Measurements from ENCODE around the gene RNASE4. TPM values are rescaled to one million over a fixed set of nuclear protein-coding genes. Genes with fewer than 3 reads are reported as not detected.

The RNASE4 gene
- total RNA-seq, 1 donor from 2014 or later, result 5.6 TPM

DNA sequence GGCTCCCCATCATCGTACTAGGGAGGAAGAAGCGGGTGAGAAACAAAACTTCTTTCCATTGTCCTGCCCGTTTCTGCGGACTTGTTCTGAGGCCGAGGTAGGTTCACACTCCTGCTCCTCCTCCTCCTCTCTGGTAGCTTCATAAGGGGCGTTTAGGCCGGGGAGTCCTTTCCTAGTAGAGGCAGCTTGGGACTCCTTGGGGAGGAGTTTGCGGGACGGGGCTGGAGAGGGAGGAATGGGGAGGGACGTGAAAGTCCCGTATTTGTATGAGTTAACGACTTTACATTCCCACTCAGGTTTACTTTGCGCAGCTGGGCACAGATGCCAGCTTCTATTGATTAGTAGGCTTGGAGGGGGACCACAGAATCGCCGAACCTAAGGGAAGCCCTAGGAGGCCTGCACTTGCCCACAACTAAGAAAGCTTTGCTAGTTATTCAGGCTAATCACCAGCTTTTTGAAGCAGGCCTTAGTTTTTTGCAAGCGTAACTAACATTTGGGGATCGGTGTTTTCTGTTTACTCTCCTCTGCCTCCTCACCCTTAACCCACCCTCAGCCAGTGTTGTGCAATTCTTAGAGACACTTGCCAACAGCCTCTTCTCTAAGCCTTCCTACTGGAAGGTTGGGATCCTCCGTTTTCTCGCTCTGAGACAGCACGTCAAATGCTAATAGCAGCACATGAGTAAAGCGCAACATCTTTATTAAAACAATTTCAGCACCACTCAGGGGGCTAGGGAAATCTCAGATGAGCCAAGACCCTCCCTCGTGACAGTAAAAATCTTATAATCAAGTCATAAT lies 499 bp downstream of the RNASE4 start:
- Histone ChIP-seq H3K27me3 (ENCODE audit: control insufficient read depth, insufficient read depth, low read length) (no peaks in the 10 kb centered on the region), H3K4me3 (ENCODE audit: low read depth, low read length) (peak overlapping the region; percentile 42), H3K36me3 (ENCODE audit: control insufficient read depth, insufficient read depth, low read length) (no peaks in the 10 kb centered on the region)
- TF ChIP-seq, protein P1, sequence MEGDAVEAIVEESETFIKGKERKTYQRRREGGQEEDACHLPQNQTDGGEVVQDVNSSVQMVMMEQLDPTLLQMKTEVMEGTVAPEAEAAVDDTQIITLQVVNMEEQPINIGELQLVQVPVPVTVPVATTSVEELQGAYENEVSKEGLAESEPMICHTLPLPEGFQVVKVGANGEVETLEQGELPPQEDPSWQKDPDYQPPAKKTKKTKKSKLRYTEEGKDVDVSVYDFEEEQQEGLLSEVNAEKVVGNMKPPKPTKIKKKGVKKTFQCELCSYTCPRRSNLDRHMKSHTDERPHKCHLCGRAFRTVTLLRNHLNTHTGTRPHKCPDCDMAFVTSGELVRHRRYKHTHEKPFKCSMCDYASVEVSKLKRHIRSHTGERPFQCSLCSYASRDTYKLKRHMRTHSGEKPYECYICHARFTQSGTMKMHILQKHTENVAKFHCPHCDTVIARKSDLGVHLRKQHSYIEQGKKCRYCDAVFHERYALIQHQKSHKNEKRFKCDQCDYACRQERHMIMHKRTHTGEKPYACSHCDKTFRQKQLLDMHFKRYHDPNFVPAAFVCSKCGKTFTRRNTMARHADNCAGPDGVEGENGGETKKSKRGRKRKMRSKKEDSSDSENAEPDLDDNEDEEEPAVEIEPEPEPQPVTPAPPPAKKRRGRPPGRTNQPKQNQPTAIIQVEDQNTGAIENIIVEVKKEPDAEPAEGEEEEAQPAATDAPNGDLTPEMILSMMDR (IDR thresholded peaks at IDR 0.05; ENCODE audit: insufficient read depth, low read length, poor library complexity, severe bottlenecking), result no peak
- no peak for DNase-seq (ENCODE audit: low read depth)

DNA sequence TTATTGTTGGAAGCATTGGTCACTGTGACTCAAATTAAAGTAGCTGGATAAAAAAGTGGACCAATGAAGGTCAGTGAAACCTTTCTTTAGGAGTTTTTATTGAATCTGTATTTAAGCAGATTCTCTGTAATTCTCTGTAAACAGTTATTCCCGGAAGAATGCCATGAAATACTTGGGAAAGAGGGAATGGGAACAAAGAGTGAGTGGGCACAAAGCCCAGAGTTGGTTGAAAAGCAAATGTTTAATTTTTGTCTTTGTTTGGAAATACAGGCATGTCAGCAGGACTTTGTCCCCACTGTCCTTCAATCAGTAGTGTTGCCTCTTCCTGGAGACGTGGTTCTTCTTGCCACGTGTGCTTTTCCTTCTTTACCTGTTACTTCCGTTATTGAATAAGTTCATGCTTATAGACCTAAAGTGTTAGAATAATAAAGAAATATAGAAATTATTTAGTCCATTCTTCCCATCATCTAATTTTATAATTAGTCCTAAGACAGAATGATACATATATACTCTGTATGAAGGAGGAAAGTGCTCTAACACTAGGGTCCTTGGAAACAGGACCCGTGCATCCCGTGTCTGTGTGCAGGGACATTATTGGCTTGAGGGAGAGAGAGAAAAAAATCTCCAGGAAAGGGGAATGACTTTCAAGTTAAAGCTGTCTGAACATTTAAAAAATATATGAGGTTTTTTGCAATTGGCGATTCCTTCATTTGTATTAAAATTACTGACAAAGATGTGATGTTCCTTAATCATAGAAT lies 2.2 kb downstream of the RNASE4 start:
- no peaks in the 10 kb centered on the region for H3K27me3 ChIP-seq (ENCODE audit: control insufficient read depth, insufficient read depth, low read length)
- H3K4me3 ChIP-seq (ENCODE audit: low read depth, low read length), result no peak overlapping the region
- DNase-seq (ENCODE audit: low read depth), result no peak
- no peaks in the 10 kb centered on the region for H3K36me3 ChIP-seq (ENCODE audit: control insufficient read depth, insufficient read depth, low read length)
- TF ChIP-seq, protein P1 (IDR thresholded peaks at IDR 0.05; ENCODE audit: insufficient read depth, low read length, poor library complexity, severe bottlenecking), result no peak

DNA sequence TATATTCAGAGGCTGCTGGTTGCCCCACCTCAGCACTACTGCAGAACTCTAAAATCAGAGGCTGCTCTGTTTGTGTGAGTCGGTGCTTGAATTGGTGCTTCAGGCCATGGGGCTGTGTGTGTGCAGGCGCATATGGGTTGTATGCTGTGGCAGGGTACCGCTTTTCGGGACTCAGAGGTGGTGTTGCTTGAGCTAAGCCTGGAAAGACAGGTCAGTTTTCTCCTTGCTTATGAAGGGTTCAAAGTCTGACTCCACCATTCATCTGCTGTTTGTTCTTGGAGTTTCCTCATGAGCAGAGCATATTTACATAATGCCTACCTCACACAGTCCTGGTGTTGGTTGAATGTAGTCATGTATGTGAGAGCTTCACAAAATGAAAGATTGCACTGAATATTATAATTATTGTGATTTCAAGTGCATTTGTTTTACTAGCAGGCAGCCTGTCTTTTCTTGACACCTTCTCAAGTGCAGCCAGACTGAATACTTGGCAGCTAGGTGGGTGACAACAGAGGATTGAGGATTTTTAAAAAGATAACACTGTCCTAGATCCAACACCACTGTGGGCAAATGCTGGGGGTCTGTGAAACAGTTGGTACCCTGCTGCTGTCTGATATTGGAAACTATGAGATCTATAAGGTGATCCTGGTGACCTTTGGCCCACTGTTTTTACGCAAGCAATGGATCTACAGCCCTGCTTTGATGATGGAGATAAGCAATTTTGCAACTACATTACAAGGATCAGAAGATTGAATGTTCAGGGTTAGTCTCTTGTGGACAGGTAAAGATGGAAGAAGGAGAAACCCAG lies 3.2 kb downstream of the RNASE4 start:
- Histone ChIP-seq H3K4me3 (ENCODE audit: low read depth, low read length) (no peak overlapping the region), H3K27me3 (ENCODE audit: control insufficient read depth, insufficient read depth, low read length) (no peaks in the 10 kb centered on the region), H3K36me3 (ENCODE audit: control insufficient read depth, insufficient read depth, low read length) (no peaks in the 10 kb centered on the region)
- TF ChIP-seq, protein P1 (IDR thresholded peaks at IDR 0.05; ENCODE audit: insufficient read depth, low read length, poor library complexity, severe bottlenecking), result no peak
- DNase-seq (ENCODE audit: low read depth), result no peak

DNA sequence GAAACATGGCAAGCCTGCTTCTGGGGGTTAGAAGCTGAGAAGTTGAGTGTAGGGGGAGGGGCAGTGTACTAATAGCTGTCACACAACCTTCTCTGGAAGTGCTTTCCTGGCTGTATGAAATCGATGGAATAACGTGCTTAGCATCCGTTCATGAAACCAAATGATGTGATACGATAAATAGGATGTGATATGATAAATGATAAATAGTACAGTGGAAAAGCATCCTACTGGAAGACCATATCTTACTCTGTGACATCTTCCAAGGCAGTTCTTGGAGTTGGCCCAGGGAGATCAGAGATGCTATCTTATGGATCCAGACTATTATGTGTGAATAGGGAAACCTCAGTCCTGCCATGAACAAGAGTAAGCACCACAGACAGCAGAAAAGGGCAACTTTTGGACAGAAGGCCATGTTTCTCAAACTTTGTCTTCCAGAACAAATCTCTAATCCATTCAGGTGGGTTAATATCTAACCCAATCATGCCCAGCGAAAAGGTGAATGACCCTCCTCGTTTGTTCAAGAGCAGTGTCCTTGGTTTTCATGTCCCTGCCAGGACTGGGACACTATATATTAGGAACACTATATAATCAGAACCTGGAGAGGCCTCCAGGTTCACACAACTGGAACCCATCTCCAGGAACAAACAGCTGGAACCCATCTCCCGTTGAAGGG lies 3.9 kb downstream of the RNASE4 start, which contains the start of gene ANG:
Gene ANG, plus strand, starts transcription at position 598 of the 673 bp plus-strand sequence. CDS start 4,801 bp downstream, outside the sequence.
- DNase-seq (ENCODE audit: low read depth), result no peak
- Histone ChIP-seq H3K27me3 (ENCODE audit: control insufficient read depth, insufficient read depth, low read length) (no peaks in the 10 kb centered on the region), H3K4me3 (ENCODE audit: low read depth, low read length) (no peak within 1 kb of the TSS), H3K36me3 (ENCODE audit: control insufficient read depth, insufficient read depth, low read length) (no peaks in the 10 kb centered on the region)
- TF ChIP-seq, protein P1 (IDR thresholded peaks at IDR 0.05; ENCODE audit: insufficient read depth, low read length, poor library complexity, severe bottlenecking), result no peak

DNA sequence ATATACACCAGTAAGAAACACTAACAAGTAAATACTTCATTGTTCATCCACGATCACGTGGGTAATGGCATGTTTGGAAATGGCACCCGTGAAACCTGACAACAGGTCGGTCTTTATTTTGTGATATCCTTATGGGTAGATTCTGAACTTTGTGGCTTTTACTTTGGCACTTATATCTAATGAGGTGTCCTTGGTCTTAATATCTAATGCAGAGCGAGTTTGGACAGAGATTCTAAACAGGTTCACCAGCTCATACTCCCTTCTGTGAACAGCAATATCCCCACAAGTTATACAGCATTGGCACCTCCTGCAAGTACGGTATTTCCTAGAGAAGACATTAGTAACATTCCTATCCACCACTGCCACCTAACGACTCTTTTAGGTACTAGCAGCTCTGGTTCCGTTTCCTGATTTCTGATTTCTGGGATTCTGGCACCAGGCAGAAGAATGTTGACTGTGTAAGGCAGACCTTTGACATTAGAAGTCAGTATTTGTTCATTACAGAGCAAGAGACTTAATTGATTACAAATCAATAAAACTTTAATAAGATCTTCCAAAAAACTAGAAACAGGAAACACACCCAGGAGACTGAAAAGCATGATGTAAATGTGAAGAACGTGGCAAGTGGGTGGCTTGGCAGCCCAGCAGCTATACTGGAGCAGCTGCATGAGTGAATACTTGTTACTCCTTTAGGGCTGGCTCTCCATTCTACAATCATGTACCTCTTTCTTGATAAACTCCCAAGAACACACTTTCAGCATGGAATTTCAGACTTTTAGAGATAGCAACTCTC lies 6.7 kb downstream of the RNASE4 start:
- H3K27me3 ChIP-seq (ENCODE audit: control insufficient read depth, insufficient read depth, low read length), result no peaks in the 10 kb centered on the region
- no peaks in the 10 kb centered on the region for H3K36me3 ChIP-seq (ENCODE audit: control insufficient read depth, insufficient read depth, low read length)
- no peak for DNase-seq (ENCODE audit: low read depth)
- H3K4me3 ChIP-seq (ENCODE audit: low read depth, low read length), result no peak overlapping the region
- TF ChIP-seq, protein P1 (IDR thresholded peaks at IDR 0.05; ENCODE audit: insufficient read depth, low read length, poor library complexity, severe bottlenecking), result peak; percentile 76
